ENCODE results near the gene C15orf39.
A peak's percentile ranks its signal among the peaks of the same experiment; 100 is the strongest.
"Not testable (repeated sequence)": the region's sequence is repeated elsewhere in the genome, so short reads cannot be mapped to it uniquely, and the experiment has no call there.

The C15orf39 gene

DNA sequence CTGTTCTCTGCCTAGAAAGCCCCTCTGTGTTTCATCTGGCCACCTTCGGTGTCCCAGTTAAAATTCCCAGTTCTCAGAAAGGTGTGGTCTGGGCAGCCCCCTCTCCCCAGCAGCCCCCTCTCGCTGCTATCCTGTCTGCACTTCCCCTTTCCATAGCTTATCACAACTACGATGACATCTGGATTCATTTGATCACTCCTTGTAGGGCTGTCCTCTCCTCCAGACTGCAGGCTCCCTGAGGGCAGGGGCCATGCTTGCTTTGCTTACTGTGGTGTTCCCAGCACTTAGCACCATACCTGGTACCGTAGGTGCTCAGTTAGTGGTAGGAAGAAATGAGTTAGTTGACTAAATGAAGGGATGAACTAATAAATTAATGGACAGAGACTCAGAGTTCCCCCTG, 30.2 kb downstream of the C15orf39 start:
- DNase-seq (ENCODE audit: low spot score), result no peak

DNA sequence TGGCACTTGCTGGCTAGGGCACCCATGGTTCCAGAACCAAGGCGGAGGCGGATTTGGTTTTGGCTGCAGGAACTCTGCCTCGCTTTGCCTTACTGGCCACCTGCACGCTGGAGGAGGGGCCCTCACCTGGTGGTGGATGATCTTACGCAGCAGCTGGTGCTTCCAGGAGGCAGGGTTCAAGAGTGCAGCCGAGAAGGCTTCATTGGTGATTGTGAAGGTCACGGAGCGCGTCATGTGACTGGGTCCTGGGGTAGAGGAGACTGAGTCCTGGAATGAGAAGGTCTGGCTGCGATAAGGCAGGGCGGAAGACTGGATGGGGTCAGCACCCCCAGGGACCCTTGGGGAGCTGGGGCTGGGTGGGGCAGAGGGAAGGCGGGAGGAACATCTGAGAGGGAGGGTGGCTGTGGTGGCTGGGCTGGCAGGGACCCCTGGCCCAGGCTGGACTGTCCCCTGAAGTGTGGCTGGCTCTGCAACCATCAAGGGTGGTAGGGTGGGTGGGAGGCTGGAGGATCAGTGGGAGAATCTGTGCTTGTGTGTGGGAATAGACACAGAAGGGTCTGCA, 30.7 kb downstream of the C15orf39 start:
- peak; percentile 20 for DNase-seq (ENCODE audit: low spot score)

DNA sequence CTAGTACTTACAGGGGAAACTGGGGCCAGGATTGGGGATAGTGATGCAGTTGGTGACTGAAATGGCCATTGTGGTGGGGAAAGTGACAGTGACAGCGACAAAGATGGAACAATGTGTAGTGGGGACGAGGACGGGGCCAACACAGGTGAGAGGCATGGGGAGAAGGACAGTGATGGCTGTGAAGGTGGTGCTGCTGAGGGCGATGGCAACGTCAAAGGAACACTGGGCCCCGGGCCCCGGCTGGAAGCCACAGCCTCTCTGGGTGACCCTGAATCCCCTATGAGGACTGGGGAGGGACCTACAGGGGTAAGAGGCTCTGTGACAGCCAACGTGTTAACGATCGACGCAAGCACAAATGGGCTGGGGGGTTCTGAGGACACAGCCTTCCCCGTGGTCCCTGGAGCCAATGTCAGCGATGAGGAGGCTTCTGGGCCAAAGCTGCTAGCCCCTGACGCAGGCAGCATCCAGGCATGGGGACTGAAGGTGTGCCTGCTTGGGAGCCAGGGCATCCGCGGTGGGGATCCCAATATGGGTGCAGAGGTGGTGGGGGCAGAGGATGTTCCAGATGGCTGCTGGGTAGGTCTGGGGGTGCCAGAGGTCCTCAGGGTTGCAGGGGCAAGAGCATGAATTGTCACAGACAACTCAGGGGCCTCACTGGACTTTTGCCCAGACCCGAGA, 31.3 kb downstream of the C15orf39 start:
- DNase-seq (ENCODE audit: low spot score), result no peak

DNA sequence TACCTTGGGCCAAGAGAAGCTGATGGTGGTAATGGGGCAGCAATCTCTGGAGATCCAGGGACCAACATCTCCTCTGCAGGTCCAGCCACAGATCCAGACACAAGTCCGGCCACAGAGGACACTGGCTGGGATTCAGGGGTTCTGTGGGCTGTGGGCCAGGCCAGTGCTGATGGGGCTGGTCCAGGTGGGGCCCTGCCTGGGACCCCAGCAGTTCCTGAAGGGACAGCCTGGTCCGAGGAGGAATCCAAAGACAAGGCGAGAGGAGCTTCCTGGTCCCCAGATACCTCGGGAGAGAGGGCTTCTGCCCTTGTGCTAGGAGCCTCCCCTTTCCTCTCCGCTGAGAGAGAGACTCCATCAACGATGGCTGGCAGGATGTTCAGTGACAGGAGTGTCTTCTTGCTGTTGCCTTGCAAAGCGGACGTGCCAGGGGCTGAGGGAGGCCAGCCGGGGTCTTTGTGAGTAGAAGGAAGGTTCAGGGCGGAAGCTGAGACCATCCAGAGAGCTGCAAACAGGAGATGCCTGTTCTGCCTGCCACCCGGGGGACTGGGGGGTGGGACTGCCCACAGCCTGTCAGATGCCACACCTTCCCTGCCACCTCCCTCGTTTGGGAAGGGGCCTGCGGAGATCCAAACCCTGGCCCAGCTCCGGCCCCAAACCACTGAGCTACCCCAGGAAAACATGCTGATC, 32.0 kb downstream of the C15orf39 start:
- peak; percentile 7 for DNase-seq (ENCODE audit: low spot score)

DNA sequence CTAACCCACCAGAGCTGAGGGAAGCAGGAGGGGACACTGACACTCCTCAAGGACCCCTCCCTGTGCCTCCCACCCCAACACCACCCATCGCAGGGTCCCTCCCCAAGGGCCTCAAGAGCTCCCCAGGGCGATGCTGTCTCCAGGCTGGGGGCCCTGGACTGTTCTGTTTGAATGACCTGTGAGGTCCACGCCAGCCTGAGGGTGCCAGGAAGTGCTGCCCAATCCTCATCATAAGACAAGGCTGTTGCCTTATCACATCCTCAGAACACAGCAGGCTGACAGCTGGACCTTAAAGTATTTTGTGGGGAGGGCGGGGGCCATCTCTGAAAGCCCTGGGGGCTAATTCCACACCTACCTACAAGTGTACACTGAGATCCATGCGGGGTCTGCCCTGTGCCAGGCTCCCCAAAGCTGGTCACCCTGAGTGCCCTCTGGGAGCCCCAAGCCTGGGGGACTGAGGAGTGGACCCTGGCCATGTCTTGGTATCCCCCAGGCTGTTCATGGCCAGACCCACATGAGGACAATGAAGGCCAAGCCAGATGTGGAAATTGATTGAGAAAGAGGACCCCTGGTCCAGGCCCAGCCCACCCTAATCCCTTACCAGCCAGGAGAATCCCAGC, 32.6 kb downstream of the C15orf39 start:
- DNase-seq (ENCODE audit: low spot score), result peak; percentile 16

DNA sequence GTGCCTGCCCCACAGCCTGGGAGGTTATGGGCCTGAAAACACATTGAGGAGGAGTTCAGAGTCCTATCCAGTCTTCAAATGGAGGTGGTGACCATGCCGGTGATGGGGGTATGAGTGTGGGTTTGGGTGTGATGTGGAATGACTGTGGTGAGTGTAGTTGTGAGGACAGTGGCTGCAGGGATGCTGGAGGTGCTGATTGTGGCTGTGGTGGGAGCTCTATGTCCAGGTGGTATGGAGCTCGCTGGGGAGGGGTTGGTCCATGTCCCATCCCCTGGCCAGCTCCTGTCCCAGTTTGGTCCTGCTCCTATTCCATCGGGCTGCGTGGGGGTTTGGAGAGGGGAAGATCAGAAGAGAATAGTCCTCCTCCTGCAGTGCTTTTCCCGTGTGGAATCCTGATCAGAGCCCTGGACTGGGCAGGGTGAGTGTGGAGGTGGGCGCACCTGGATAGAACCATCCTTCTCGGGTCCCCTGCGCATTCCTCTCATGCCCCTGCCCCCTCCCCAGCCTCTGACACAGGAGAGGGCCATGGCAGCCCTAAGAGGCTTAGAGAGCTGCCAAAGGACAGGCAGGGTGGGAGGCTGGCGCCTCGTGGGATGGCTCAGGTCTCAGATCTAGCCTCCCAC, 33.5 kb downstream of the C15orf39 start:
- peak; percentile 9 for DNase-seq (ENCODE audit: low spot score)

DNA sequence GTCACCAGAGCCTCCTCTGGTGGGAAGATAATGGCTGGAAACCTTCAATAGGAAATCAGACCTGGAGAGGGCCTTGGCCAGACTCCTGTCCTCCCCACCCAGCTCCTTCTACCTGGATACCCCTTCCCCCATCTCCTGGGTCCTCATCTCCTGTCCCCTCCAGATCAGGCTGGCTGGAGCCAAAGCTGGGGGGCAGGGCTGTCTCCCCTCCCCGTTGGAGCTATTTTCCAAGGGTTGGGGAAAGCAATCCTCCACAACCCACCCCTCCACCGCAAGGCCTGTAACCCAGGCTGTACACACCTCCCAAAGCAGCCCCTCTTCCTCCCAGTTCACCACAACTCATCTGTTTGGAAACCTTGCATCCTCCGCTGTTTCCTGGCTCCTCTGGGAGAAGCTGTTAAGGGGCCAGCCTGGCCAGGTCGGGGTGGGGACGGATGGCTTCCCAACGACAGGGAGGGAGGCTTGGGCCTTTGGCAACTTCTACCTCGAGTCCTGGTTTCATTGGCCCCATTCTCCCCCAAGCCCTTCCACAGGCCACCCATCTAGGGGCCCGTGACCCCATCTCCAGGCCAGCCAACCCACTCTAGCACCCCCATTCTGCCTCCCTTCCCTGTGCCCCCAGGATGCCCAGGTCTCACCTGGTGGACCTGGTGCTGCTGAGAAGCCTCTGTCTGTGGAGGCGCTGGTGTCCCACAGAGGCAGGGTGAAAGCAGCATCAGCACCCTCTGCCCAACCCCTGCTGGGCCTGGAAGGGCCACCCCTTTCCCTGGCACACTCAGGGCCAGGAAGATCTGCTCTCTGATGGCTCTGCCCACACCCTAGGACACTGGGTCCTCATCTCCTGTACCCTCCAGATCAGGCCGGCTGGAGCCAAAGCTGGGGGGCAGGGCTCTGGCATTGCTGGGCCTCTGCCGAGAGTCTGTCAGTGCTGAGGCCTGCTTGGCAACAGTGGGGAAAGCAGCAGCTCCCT, 34.4 kb downstream of the C15orf39 start:
- no peak for DNase-seq (ENCODE audit: low spot score)

DNA sequence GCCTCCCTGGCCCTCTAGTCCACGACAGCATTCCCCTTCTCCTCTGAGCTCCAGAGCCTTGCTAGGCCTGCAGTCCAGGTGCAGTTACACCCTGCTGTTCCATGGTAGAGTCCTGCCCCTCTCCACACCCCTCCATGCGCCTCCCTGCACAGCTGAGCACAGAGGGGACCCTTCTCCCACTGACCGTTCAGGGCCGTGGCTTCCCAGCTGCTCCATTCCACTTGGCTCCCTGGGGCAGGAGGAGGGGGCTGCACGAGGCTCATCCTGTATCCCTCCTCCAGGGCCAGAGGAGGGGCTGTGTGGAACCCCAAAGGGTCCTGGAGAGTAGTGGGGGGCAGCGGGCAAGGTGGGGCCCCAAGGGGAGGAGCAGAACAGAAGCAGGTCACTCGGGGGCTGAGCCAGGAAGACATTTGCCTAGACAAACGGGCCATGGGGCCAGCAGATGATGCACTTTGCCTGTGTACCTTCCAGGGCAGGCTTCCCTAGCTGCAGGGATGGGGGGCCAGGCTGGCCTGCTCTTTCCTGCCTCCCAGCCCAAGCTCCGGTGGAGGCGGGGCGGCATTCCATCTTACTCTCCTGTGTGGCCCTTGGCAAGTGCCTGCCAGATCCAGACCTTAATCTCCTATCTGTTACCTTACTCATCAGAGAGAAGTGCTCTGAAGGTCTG, 35.8 kb downstream of the C15orf39 start:
- DNase-seq (ENCODE audit: low spot score), result peak; percentile 9

DNA sequence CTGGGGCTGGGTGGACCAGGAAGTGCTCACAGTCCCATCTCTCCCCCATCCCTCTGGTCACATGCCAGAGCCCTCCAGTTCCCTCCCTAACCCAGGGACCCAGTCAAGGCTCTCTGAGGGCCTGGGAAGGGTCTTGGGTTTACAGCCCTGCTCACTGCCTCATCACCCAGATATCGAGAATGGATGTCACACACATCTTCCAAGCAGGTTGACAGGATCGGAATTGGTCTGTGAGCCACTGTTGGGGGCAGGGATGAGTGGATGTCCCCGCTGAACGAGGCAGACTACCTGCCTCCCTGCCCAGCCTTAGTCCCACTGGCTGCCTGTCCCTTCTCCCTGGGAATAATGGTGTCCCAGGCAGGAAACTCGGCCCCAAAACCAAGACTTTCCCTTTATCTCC, 36.5 kb downstream of the C15orf39 start:
- no peak for DNase-seq (ENCODE audit: low spot score)

DNA sequence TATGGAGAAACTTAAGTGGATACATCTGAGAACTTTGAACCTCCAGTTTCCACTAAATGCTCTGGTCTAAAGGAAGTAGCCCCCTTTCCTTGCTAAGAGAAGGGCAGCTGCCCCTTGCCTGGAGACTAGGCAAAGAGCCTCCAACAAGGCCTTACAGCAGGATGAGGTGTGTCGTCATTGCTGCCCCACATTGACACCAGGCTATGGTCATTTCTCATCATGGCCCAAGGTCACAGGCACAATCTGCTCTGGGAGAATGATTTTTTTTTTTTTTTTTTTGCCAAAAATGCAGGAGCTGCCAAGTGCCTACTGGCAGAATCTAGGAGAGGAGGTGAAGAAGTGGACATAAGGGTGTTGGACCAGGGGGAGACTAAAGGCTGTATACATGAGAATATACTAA, 44.1 kb downstream of the C15orf39 start:
- DNase-seq (ENCODE audit: low spot score), result not testable (repeated sequence)

DNA sequence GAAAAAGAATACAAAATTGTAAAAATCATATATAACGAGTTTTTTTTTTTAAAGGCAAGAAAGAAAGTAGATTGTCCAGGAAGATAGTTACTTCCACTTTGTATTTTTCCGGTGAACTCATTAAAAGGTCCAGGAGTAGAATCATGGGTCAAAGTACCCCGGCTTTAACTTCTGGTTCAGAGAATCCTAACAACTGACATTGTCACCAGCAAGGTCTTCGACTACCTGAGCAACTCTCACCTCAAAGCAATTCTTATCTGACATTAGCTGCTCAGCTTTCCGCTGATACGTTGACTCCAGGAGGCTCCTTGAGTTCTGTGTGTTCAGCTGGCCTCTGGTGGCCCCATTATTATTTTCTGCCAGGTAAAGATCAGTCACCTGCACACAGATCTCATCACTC, 47.3 kb downstream of the C15orf39 start:
- DNase-seq (ENCODE audit: low spot score), result not testable (repeated sequence)

DNA sequence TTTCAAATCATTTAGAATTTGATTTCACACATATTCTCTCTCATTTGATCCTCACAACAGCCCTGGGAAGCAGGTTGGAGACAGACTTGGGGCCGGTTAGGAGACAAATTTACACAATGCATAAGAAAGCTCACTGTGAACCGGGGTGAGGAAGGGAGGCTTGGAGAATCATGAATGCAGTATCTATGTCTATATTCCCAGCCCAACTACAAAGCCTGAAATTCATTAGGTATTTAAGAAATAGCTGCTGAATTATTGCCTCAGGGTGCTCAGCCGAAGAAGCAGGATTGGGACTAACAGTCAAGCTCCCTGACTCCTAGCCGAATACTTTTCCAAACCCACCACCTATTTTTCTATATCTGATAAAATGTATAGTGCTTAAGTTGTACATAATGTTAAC, 48.0 kb downstream of the C15orf39 start:
- DNase-seq (ENCODE audit: low spot score), result no peak

DNA sequence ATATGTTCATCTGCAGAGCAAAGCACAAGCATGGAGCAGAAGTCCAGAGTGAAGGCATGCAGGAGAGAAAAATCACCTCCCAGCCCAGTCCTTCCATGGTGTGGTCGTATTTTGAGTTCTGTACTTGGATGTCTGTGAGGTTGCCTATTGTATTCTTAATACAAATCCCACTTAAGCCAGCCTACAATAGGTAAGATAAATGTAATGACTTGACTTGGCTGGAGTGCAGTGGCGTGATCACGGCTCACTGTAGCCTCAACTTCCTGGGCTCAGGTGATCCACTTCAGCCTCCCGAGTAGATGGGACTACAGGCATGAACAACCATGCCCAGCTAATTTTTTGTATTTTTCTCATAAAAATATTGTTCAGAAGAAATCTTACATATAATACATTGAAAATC, 49.7 kb downstream of the C15orf39 start:
- not testable (repeated sequence) for DNase-seq (ENCODE audit: low spot score)

DNA sequence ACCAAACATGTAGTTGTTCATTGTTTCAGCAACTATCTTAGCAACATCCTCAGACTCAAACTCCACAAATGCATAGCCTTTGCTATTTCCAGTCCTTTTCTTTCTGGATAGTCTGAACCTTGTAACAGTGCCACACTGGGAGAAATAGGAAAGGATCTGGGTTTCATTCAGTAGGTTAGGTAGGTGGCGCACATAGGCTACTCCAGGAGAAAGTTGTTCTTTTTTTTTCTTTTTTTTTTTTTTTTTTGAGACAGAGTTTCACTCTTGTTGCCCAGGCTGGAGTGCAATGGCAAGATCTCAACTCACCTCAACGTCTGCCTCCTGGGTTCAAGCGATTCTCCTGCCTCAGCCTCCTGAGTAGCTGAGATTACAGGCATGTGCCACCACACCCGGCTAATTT, 50.6 kb downstream of the C15orf39 start:
- not testable (repeated sequence) for DNase-seq (ENCODE audit: low spot score)

DNA sequence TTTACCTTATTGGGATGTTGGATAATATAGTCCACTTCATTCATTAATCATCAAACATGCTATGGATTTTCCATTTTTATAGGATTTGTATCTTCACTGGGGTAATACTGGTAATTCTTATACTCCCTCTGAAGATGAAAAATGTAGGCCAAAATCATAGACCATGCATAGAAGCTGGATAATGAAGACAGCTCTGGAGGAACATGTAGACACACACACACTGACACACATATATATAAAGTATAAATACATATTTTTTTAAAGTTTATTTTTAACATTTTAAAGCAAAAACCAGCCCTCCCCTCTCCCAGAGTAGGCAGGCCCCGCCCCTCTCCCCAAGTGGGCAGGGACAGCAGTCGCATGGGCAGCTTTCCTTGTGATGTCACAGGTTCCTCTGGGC, 56.4 kb downstream of the C15orf39 start, which contains the start of gene GOLGA6C:
Gene GOLGA6C (plus strand): TSS at position 301 of the 400 bp plus-strand sequence. CDS start 265 bp downstream, outside the sequence.
- not testable (repeated sequence) for DNase-seq (ENCODE audit: low spot score)

DNA sequence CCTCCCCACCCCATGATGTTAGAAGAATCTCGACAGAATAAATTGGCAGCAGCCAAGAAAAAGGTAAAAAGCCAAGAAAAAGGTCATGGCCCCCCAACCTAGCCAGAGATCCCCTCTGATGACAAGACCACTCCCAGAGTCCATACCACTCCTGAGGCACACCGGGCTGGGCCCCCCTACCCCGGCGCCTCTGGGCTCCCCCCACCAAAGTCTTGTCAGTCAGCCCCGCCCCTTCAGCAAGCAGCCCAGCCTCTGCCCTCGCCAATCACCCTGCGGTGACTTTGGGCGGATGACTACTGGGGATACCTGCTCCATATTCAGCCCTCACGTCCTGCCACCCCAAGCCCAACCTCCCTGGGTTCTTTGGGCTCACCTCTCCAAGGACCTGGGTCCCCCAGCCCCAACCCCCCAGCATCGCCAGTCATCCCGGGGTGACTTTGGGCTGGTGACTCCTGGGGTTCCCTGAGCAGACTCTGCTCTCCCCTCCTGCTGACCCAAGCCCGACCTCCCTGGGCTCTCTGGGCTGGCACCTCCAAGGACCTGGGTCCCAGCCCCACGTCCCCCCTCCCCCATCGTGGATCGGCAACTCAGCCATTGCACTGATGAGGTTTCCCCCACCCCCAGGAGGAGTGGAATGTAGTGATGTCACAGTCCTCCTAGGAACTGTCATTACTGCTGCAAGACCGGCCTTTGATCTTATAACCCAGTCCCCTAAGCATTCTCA, 57.1 kb downstream of the C15orf39 start:
- DNase-seq (ENCODE audit: low spot score), result not testable (repeated sequence)

DNA sequence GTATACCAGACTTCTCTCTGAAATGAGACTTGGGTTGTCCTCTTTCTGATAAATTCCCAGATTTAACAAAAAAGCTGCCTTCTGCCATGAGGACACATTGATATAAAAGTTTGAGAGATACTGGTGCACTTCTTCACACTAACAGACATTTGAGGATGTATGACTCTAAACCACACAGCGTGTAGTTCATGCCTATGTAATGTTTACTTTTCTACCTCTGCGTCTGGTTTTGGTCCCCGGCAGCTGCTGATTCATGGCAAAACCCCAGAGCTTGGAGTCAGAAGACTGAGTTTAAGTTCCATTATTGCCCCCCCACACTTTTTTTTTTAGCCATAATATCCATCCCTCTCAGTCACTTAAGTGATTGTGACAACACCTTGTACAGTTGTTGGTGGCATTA, 58.2 kb downstream of the C15orf39 start:
- DNase-seq (ENCODE audit: low spot score), result not testable (repeated sequence)
